Activated CD8-positive, alpha-beta memory T cell treated with anti-CD3 and anti-CD28 coated beads, Interleukin-2, amount 50 U/mL, for 1 hour (primary cell): ENCODE results near the gene FAXC.
"Not testable (repeated sequence)": the region's sequence is repeated elsewhere in the genome, so short reads cannot be mapped to it uniquely, and the experiment has no call there.

Experiments used
- DNase-seq: peaks from one replicate; pipeline ENCODE4 v3.0.0-alpha.2; 2020; ENCODE audit errors: extremely low read depth

Gene FAXC

GRCh38 chr6:99285881-99286280 is 63.6 kb downstream of the FAXC start:
- DNase-seq: no peak

- DNase-seq: no peak
Observed at GRCh38 chr6:99282479-99283062, 66.9 kb downstream of the FAXC start.

GRCh38 chr6:99276747-99277146 is 72.7 kb downstream of the FAXC start:
- no peak for DNase-seq

- no peak for DNase-seq
Observed at GRCh38 chr6:99270826-99271225, 78.6 kb downstream of the FAXC start.

GRCh38 chr6:99270030-99270429 is 79.4 kb downstream of the FAXC start:
- DNase-seq: no peak

- DNase-seq: no peak
Observed at GRCh38 chr6:99269207-99269606, 80.3 kb downstream of the FAXC start.

GRCh38 chr6:99266996-99267395 is 82.5 kb downstream of the FAXC start:
- not testable (repeated sequence) for DNase-seq

GRCh38 chr6:99265447-99265846 is 84.0 kb downstream of the FAXC start:
- not testable (repeated sequence) for DNase-seq

GRCh38 chr6:99254616-99255550 is 94.6 kb downstream of the FAXC start:
- DNase-seq: no peak

GRCh38 chr6:99253271-99253670 is 96.2 kb downstream of the FAXC start:
- DNase-seq: no peak

- no peak for DNase-seq
Observed at GRCh38 chr6:99252421-99252820, 97.1 kb downstream of the FAXC start.

- no peak for DNase-seq
Observed at GRCh38 chr6:99250476-99250875, 99.0 kb downstream of the FAXC start.

- DNase-seq: no peak
Observed at GRCh38 chr6:99246602-99247001, 102.9 kb downstream of the FAXC start.

- DNase-seq: no peak
Observed at GRCh38 chr6:99241905-99242534, 107.5 kb downstream of the FAXC start.

- no peak for DNase-seq
Observed at GRCh38 chr6:99236010-99236409, 113.5 kb downstream of the FAXC start.

GRCh38 chr6:99233219-99233618 is 116.3 kb downstream of the FAXC start:
- no peak for DNase-seq

GRCh38 chr6:99232056-99232455 is 117.4 kb downstream of the FAXC start:
- no peak for DNase-seq

GRCh38 chr6:99225172-99225571 is 124.3 kb downstream of the FAXC start:
- DNase-seq: no peak
